Activated T-helper 1 cell treated with anti-CD3 and anti-CD28 coated beads, Interleukin-2, amount 50 U/mL, for 16 hours (primary cell): Measurements from ENCODE around the gene PTGIS.
"Not testable (repeated sequence)": the region's sequence is repeated elsewhere in the genome, so short reads cannot be mapped to it uniquely, and the experiment has no call there.

Experiments used
- DNase-seq, 2 donors: peaks; one replicate each; pipeline ENCODE4 v3.0.0-alpha.2; 2020; ENCODE audit warnings: low read depth in 1 of 2, low spot score in 1 of 2

Gene PTGIS

GRCh38 chr20:49567421-49568277 lies at the start of gene PTGIS:
TSS of gene PTGIS (minus strand) at chr20:49568137. CDS start at chr20:49568116, 21 bp downstream.
- DNase-seq: no peak

GRCh38 chr20:49617394-49617793 lies 49.5 kb upstream of the PTGIS start:
- DNase-seq: not testable (repeated sequence)

GRCh38 chr20:49616154-49617007 lies 48.4 kb upstream of the PTGIS start:
- DNase-seq: no peak

GRCh38 chr20:49615401-49616153 lies 47.6 kb upstream of the PTGIS start:
- no peak for DNase-seq

GRCh38 chr20:49615051-49615400 lies 47.1 kb upstream of the PTGIS start:
- DNase-seq: not testable (repeated sequence)

- DNase-seq: no peak
Observed at GRCh38 chr20:49614338-49615050, 46.6 kb upstream of the PTGIS start.

- DNase-seq: no peak
Observed at GRCh38 chr20:49612127-49612738, 44.3 kb upstream of the PTGIS start.

- DNase-seq: not testable (repeated sequence)
Observed at GRCh38 chr20:49611539-49612126, 43.7 kb upstream of the PTGIS start.

GRCh38 chr20:49610691-49611538 lies 43.0 kb upstream of the PTGIS start:
- DNase-seq: peak; percentile 47 to 63

GRCh38 chr20:49608752-49609670 lies 41.1 kb upstream of the PTGIS start:
- DNase-seq: peak; percentile 59 to 62

- no peak for DNase-seq
Observed at GRCh38 chr20:49607568-49607967, 39.6 kb upstream of the PTGIS start.

- DNase-seq: no peak
Observed at GRCh38 chr20:49603209-49603627, 35.3 kb upstream of the PTGIS start.

GRCh38 chr20:49602345-49603208 lies 34.6 kb upstream of the PTGIS start:
- DNase-seq: no peak

GRCh38 chr20:49601153-49601924 lies 33.4 kb upstream of the PTGIS start:
- no peak for DNase-seq

GRCh38 chr20:49599746-49600113 lies 31.8 kb upstream of the PTGIS start:
- DNase-seq: no peak

- DNase-seq: no peak
Observed at GRCh38 chr20:49597825-49598395, 30.0 kb upstream of the PTGIS start.
